SK-N-SH (cell line): ENCODE data around the gene MARCHF3. TPM values are rescaled to one million over a fixed set of nuclear protein-coding genes. Genes with fewer than 3 reads are reported as not detected.

Source experiments
- CTCF ChIA-PET: fragments of 300-600, 350-600 bp; formaldehyde crosslinking; extraction: SDS; loops from one replicate; lab custom pipeline; 2021; lab: Yijun Ruan, JAX
- POLR2A ChIA-PET: fragments of 350-600 bp; sonication (Branson Sonifier 250); formaldehyde crosslinking; extraction: SDS; loops from one replicate; lab custom pipeline; 2020; ENCODE audit warnings: antibody characterized with exemption, inconsistent platforms; lab: Yijun Ruan, JAX
- DNase-seq: peaks from one replicate; pipeline ENCODE4 v3.0.0; 2012
- H2AFZ ChIP-seq: fragments of 200-600 bp; sonication (generic); 2 replicates; pipeline ENCODE4 v1.8.1; 2016; ENCODE audit warnings: antibody characterized with exemption, mild to moderate bottlenecking, low read depth
- H3F3A ChIP-seq: fragments of 200-600 bp; sonication (generic); replicated peaks from 2 replicates; pipeline ENCODE3; 2016; ENCODE audit warnings: antibody characterized with exemption, mild to moderate bottlenecking; ENCODE audit not compliant: insufficient read depth
- H3K27ac ChIP-seq, 2 experiments: fragments of 200-500 bp in 1 of 2; fragments of 200-600 bp in 1 of 2; sonication (Bioruptor generic) in 1 of 2; sonication (generic), shearing (Covaris generic) in 1 of 2; 2 replicates each; pipeline versions ENCODE4 v1.5.1 to v1.6.1; 2014 to 2016; ENCODE audit warnings: low read depth in 2 of 2, inconsistent platforms in 1 of 2, low read length in 1 of 2, mild to moderate bottlenecking in 1 of 2, mixed read lengths in 1 of 2
- H3K27me3 ChIP-seq: fragments of 200-600 bp; sonication (generic), shearing (Covaris generic); 2 replicates; pipeline ENCODE4 v1.6.1; 2016; ENCODE audit warnings: mixed run types; ENCODE audit not compliant: insufficient read depth
- H3K36me3 ChIP-seq, 2 experiments: fragments of 200-500 bp in 1 of 2; fragments of 200-600 bp in 1 of 2; sonication (Bioruptor generic) in 1 of 2; sonication (generic) in 1 of 2; replicated peaks in 1 of 2; 2 replicates each; pipeline versions ENCODE3 to v1.5.1; 2014 to 2016; ENCODE audit warnings: low read length in 1 of 2, mild to moderate bottlenecking in 1 of 2; ENCODE audit not compliant: insufficient read depth in 2 of 2, control insufficient read depth in 1 of 2
- H3K4me1 ChIP-seq, 2 experiments: fragments of 200-500 bp in 1 of 2; fragments of 200-600 bp in 1 of 2; sonication (Bioruptor generic) in 1 of 2; sonication (generic), shearing (Covaris generic) in 1 of 2; 2 replicates each; pipeline versions ENCODE4 v1.5.1 to v1.6.1; 2014 to 2016; ENCODE audit warnings: low read depth in 1 of 2, low read length in 1 of 2, mixed run types in 1 of 2; ENCODE audit not compliant: insufficient read depth in 2 of 2, control insufficient read depth in 1 of 2
- H3K4me2 ChIP-seq: fragments of 200-600 bp; sonication (generic), shearing (Covaris generic); 2 replicates; pipeline ENCODE4 v1.6.1; 2017; ENCODE audit warnings: mixed run types
- H3K4me3 ChIP-seq, 2 experiments: fragments of 200-500 bp in 1 of 2; fragments of 200-600 bp in 1 of 2; sonication (Bioruptor generic) in 1 of 2; sonication (generic), shearing (Covaris generic) in 1 of 2; 2 replicates each; pipeline versions ENCODE4 v1.5.1 to v1.8.1; 2014 to 2016; ENCODE audit warnings: low read depth in 2 of 2, inconsistent platforms in 1 of 2, low read length in 1 of 2, mild to moderate bottlenecking in 1 of 2, mixed read lengths in 1 of 2, moderate library complexity in 1 of 2
- H3K79me2 ChIP-seq: fragments of 200-600 bp; sonication (generic); 2 replicates; pipeline ENCODE4 v1.8.1; 2017; ENCODE audit warnings: mild to moderate bottlenecking; ENCODE audit not compliant: insufficient read depth
- H3K9ac ChIP-seq: fragments of 200-600 bp; sonication (generic); 2 replicates; pipeline ENCODE4 v1.6.1; 2017; ENCODE audit warnings: mixed run types
- H3K9me2 ChIP-seq: fragments of 200-600 bp; sonication (generic); 2 replicates; pipeline ENCODE4 v1.6.1; 2017; ENCODE audit warnings: mixed run types
- H3K9me3 ChIP-seq: fragments of 200-600 bp; sonication (generic); 2 replicates; pipeline ENCODE4 v1.6.1; 2017; ENCODE audit warnings: mixed run types, mild to moderate bottlenecking, moderate library complexity
- H4K20me1 ChIP-seq: fragments of 200-600 bp; sonication (generic); 2 replicates; pipeline ENCODE4 v1.6.1; 2017; ENCODE audit warnings: mild to moderate bottlenecking, mixed run types; ENCODE audit not compliant: insufficient read depth
- CHD2 ChIP-seq: fragments of 150-350 bp; IDR thresholded peaks from 2 replicates; pipeline ENCODE4 v1.6.1; 2018; ENCODE audit warnings: low read length; ENCODE audit not compliant: partially characterized antibody
- EZH2phosphoT487 ChIP-seq: fragments of 200-600 bp; sonication (generic); IDR thresholded peaks from 2 replicates; pipeline ENCODE4 v1.6.1; 2017; ENCODE audit warnings: low read depth, mixed run types, mild to moderate bottlenecking, antibody characterized with exemption, moderate library complexity, borderline replicate concordance
- FOSL2 ChIP-seq: IDR thresholded peaks from 2 replicates; pipeline ENCODE4 v1.4.0; 2012; ENCODE audit warnings: low read depth, mild to moderate bottlenecking, moderate library complexity, borderline replicate concordance
- FOXJ3 ChIP-seq: sonication (generic); formaldehyde crosslinking; IDR thresholded peaks from 2 replicates; pipeline ENCODE4 v1.5.1; 2020; ENCODE audit warnings: mild to moderate bottlenecking, missing genetic modification reagents
- FOXM1 ChIP-seq: IDR thresholded peaks from 2 replicates; pipeline ENCODE4 v1.4.0; 2012; ENCODE audit warnings: low read depth, mild to moderate bottlenecking
- JUND ChIP-seq: IDR thresholded peaks from 2 replicates; pipeline ENCODE4 v1.4.0; 2012
- MEF2A ChIP-seq: IDR thresholded peaks from 2 replicates; pipeline ENCODE4 v1.4.0; 2012; ENCODE audit warnings: low read depth, borderline replicate concordance
- MXI1 ChIP-seq: IDR thresholded peaks from 2 replicates; pipeline ENCODE4 v1.6.1; 2012; ENCODE audit warnings: mild to moderate bottlenecking, low read depth, low read length, improper control_type of control experiment
- RAD21 ChIP-seq: IDR thresholded peaks from 2 replicates; pipeline ENCODE4 v1.6.1; 2012; ENCODE audit warnings: mild to moderate bottlenecking, low read length
- RFX5 ChIP-seq: IDR thresholded peaks from 2 replicates; pipeline ENCODE4 v1.6.1; 2012; ENCODE audit warnings: mild to moderate bottlenecking, improper control_type of control experiment, low read length
- RXRA ChIP-seq: IDR thresholded peaks from 2 replicates; pipeline ENCODE4 v1.4.0; 2012; ENCODE audit warnings: low read depth, mild to moderate bottlenecking, borderline replicate concordance
- SIN3A ChIP-seq: IDR thresholded peaks from 2 replicates; pipeline ENCODE4 v1.6.1; 2012; ENCODE audit warnings: low read depth, mild to moderate bottlenecking, low read length, moderate library complexity, borderline replicate concordance
- TAF1 ChIP-seq: IDR thresholded peaks from 2 replicates; pipeline ENCODE4 v1.6.1; 2012; ENCODE audit warnings: low read depth, mild to moderate bottlenecking, low read length, moderate library complexity, borderline replicate concordance
- TEAD4 ChIP-seq: IDR thresholded peaks from 2 replicates; pipeline ENCODE4 v1.4.0; 2012; ENCODE audit warnings: mild to moderate bottlenecking, borderline replicate concordance; ENCODE audit not compliant: insufficient read depth
- YY1 ChIP-seq: IDR thresholded peaks from 2 replicates; pipeline ENCODE4 v1.4.0; 2012; ENCODE audit warnings: low read depth, mild to moderate bottlenecking
- WGBS: methylation state at CpG from one replicate; pipeline ENCODE4 v1.1.6; 2017; ENCODE audit warnings: low lambda C conversion rate; 5-methylcytosine and 5-hydroxymethylcytosine counted together
- polyA plus RNA-seq, 3 experiments: library from polyadenylated mRNA; depleted of rRNA; stranded (reverse); fragments of >200 nt; gene quantifications; 2 replicates each; pipeline ENCODE4 v1.2.3, GENCODE V29; 2012
- TF ChIP-seq, protein P1 (sequence below): IDR thresholded peaks from 2 replicates; pipeline ENCODE4; 2012
- TF ChIP-seq, protein P2 (sequence below): IDR thresholded peaks from 2 replicates; pipeline ENCODE4 v1.4.0; 2012; ENCODE audit warnings: low read depth, borderline replicate concordance
- TF ChIP-seq, protein P3 (sequence below): fragments of 150-350 bp; IDR thresholded peaks from 2 replicates; pipeline ENCODE4 v1.6.1; 2016; ENCODE audit warnings: mild to moderate bottlenecking, low read depth, low read length
- TF ChIP-seq, protein P4 (sequence below): fragments of 150-350 bp; IDR thresholded peaks from 2 replicates; pipeline ENCODE4 v1.6.1; 2017; ENCODE audit warnings: antibody characterized with exemption, low read length, low read depth, borderline replicate concordance

Gene MARCHF3
- polyA plus RNA-seq, 1 of the 3 experiments (the other 2 are of a cell fraction): 21.5 TPM

- Histone ChIP-seq H2AFZ (no peak overlapping the region), H3K4me1 (peaks cover 6 to 12% of the 10 kb centered on the region in 2 experiments; a peak in 3 of 4 replicates), H3K36me3 (no peaks in the 10 kb centered on the region), H3K79me2 (peaks cover 11% of the 10 kb centered on the region), H3F3A (peaks cover 5% of the 10 kb centered on the region), H3K4me2 (no peak overlapping the region), H3K9ac (no peak overlapping the region), H3K27me3 (no peaks in the 10 kb centered on the region), H3K27ac (no peak overlapping the region), H3K4me3 (no peak overlapping the region), H4K20me1 (no peaks in the 10 kb centered on the region), H3K9me2 (no peaks in the 10 kb centered on the region), H3K9me3 (no peaks in the 10 kb centered on the region)
- DNase-seq: no peak
- ChIA-PET POLR2A (no interaction called here), CTCF (no interaction called here)
- TF ChIP-seq RXRA (no peak), TAF1 (no peak), RAD21 (no peak), JUND (no peak), RFX5 (no peak), CHD2 (no peak), FOSL2 (no peak), MEF2A (no peak), FOXM1 (no peak), YY1 (no peak), EZH2phosphoT487 (no peak), SIN3A (no peak), MXI1 (no peak), FOXJ3 (no peak), TEAD4 (no peak)
- TF ChIP-seq, protein P1, sequence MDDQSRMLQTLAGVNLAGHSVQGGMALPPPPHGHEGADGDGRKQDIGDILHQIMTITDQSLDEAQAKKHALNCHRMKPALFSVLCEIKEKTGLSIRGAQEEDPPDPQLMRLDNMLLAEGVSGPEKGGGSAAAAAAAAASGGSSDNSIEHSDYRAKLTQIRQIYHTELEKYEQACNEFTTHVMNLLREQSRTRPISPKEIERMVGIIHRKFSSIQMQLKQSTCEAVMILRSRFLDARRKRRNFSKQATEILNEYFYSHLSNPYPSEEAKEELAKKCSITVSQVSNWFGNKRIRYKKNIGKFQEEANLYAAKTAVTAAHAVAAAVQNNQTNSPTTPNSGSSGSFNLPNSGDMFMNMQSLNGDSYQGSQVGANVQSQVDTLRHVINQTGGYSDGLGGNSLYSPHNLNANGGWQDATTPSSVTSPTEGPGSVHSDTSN: no peak
- TF ChIP-seq, protein P2, sequence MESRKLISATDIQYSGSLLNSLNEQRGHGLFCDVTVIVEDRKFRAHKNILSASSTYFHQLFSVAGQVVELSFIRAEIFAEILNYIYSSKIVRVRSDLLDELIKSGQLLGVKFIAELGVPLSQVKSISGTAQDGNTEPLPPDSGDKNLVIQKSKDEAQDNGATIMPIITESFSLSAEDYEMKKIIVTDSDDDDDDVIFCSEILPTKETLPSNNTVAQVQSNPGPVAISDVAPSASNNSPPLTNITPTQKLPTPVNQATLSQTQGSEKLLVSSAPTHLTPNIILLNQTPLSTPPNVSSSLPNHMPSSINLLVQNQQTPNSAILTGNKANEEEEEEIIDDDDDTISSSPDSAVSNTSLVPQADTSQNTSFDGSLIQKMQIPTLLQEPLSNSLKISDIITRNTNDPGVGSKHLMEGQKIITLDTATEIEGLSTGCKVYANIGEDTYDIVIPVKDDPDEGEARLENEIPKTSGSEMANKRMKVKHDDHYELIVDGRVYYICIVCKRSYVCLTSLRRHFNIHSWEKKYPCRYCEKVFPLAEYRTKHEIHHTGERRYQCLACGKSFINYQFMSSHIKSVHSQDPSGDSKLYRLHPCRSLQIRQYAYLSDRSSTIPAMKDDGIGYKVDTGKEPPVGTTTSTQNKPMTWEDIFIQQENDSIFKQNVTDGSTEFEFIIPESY: no peak
- TF ChIP-seq, protein P3, sequence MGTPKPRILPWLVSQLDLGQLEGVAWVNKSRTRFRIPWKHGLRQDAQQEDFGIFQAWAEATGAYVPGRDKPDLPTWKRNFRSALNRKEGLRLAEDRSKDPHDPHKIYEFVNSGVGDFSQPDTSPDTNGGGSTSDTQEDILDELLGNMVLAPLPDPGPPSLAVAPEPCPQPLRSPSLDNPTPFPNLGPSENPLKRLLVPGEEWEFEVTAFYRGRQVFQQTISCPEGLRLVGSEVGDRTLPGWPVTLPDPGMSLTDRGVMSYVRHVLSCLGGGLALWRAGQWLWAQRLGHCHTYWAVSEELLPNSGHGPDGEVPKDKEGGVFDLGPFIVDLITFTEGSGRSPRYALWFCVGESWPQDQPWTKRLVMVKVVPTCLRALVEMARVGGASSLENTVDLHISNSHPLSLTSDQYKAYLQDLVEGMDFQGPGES: no peak
- TF ChIP-seq, protein P4, sequence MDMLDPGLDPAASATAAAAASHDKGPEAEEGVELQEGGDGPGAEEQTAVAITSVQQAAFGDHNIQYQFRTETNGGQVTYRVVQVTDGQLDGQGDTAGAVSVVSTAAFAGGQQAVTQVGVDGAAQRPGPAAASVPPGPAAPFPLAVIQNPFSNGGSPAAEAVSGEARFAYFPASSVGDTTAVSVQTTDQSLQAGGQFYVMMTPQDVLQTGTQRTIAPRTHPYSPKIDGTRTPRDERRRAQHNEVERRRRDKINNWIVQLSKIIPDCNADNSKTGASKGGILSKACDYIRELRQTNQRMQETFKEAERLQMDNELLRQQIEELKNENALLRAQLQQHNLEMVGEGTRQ: no peak
- 97% methylated on average over 1 of the region's 1 CpG for WGBS
These were observed 48.7 kb downstream of the MARCHF3 start for GRCh38 chr5:126981701-126982100.
